Ascending aorta (tissue), 2 donors: ENCODE data around the gene GGPS1. TPM values are rescaled to one million over a fixed set of nuclear protein-coding genes. Genes with fewer than 3 reads are reported as not detected.

ENCODE experiments used
- DNase-seq, 2 donors: peaks; one replicate each; pipeline ENCODE4 v3.0.0-alpha.2; 2019; ENCODE audit warnings: low spot score in 2 of 2
- H3K27ac ChIP-seq, 2 donors: fragments of 200-600 bp; sonication (generic); one replicate each; pipeline ENCODE4 v1.5.1; 2016 to 2017; ENCODE audit warnings: mild to moderate bottlenecking in 1 of 2
- H3K27me3 ChIP-seq: fragments of 200-600 bp; sonication (generic); one replicate; pipeline ENCODE4 v1.5.1; 2017
- H3K36me3 ChIP-seq, 2 donors: fragments of 200-600 bp; sonication (generic); one replicate each; pipeline ENCODE4 v1.5.1; 2016
- H3K4me1 ChIP-seq, 2 donors: fragments of 200-600 bp; sonication (generic); one replicate each; pipeline ENCODE4 v1.5.1; 2016 to 2017; ENCODE audit warnings: mild to moderate bottlenecking in 1 of 2
- H3K4me3 ChIP-seq, 2 donors: fragments of 200-600 bp; sonication (generic); one replicate each; pipeline ENCODE4 v1.5.1; 2016 to 2017; ENCODE audit warnings: mild to moderate bottlenecking in 1 of 2
- H3K9me3 ChIP-seq, 2 donors: fragments of 200-600 bp; sonication (generic); one replicate each; pipeline ENCODE4 v1.5.1; 2016
- intact Hi-C: fragments of 100-400 bp; cut with DNase I; formaldehyde crosslinking; loops from one replicate; pipeline ENCODE4 v1.15.1; 2023
- total RNA-seq: library from RNA; depleted of rRNA; stranded (reverse); fragments of >200 nt; gene quantifications from one replicate; pipeline ENCODE4 v1.1.0, GENCODE V29; 2016
- TF ChIP-seq, protein P1 (sequence below), 3 experiments: fragments of 200-600 bp in 2 of 3; fragments of 450-650 bp in 1 of 3; sonication (generic) in 2 of 3; IDR thresholded peaks; one replicate each; pipeline ENCODE4 v1.5.1; 2016 to 2019; ENCODE audit warnings: antibody characterized with exemption in 3 of 3, mild to moderate bottlenecking in 1 of 3, moderate library complexity in 1 of 3

The GGPS1 gene
- total RNA-seq, 1 donor from 2014 or later: 7.2 TPM

DNA sequence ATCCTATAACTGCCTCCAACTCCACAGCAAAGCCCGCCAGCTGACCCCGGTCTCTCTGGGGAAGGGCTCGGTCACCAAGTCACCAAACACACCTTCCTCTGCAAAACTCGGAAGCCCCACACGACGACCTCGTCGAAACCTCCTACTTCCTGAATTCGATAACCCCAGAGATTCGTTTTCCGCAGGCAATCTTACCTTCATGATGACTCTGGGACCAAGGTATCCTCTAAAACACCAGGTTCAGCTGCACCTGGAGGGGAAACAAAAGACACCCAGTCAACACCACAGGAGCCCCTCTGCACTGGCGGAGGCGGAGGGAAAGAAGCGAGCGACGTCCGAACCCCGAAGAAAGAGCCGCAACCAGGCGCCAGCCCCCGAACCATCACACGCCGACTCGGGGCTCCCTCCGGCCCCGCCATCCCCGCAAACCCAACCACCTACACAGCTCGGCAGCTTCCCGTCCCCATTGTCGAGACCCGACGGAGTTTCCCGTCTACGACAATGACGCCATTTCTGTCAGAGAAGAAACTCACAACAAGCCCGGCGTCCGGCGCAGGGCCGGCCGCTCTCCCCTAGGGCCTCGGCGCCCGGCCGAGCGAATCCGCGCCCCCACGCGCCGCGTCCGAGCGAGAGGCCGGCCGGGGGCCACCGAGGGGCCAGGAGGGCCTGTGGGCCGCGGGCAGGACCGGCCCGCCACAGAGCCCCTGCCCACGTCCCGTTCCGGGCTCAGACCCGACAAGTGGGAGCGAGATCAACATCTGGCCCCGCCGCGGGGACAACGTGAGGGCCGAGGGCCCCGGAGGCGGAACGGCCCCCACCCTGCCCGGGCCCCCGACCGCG is 1.4 kb upstream of the GGPS1 start:
- intact Hi-C loops: loop anchor here (10.0 kb wide), 1 partner anchor 742 kb away; no protein-coding TSS in a partner anchor
- Histone ChIP-seq H3K36me3 (no peaks in the 10 kb centered on the region), H3K4me3 (peak overlapping the region; percentile 66 to 98), H3K27ac (peak overlapping the region; percentile 95 to 100), H3K9me3 (no peaks in the 10 kb centered on the region), H3K4me1 (peaks cover 7 to 43% of the 10 kb centered on the region in 2 donors), H3K27me3 (no peaks in the 10 kb centered on the region)
- DNase-seq: peak in 1 of 2 donors; percentile 70
- TF ChIP-seq, protein P1, sequence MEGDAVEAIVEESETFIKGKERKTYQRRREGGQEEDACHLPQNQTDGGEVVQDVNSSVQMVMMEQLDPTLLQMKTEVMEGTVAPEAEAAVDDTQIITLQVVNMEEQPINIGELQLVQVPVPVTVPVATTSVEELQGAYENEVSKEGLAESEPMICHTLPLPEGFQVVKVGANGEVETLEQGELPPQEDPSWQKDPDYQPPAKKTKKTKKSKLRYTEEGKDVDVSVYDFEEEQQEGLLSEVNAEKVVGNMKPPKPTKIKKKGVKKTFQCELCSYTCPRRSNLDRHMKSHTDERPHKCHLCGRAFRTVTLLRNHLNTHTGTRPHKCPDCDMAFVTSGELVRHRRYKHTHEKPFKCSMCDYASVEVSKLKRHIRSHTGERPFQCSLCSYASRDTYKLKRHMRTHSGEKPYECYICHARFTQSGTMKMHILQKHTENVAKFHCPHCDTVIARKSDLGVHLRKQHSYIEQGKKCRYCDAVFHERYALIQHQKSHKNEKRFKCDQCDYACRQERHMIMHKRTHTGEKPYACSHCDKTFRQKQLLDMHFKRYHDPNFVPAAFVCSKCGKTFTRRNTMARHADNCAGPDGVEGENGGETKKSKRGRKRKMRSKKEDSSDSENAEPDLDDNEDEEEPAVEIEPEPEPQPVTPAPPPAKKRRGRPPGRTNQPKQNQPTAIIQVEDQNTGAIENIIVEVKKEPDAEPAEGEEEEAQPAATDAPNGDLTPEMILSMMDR (IDR thresholded peaks at IDR 0.05): no peak

DNA sequence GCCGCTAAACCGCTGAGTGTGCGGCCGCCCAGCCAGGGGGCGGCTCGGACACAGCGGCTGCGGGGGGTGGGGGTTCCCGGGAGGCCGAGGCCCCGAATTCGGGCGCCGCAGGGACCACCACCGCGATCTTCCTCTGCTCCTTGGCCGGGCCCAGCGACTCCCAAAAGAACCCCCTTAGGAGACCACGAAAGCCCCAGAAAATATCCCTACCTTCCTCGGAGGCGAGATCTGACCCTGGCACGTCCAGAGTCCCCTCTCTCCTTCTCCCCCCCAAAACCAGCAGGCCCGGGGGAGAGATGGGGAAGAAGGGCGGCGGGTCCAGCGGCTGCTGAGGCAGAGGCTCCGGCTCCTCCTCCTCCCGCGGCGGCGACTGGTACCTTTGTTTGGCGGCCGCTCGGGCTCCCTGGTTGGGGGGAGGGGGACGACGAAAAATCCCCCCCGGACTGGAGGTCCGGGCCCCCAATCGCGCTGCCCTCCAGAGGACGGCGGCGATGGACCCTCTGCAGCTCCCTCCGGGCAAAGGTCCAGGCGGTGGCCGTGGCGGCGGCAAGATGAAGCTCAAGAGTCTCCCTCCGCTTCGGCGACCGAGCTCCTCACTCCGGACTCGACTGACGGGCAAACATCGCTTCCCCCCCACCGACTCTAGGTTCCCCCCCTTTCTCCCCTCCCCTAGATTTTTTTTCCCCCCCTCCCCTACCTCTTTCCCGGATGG is 655 bp upstream of the GGPS1 start, which contains the start of gene ARID4B:
TSS of gene ARID4B (minus strand) at position 621 of the 712 bp plus-strand sequence. CDS start 1,260 bp downstream, outside the sequence.
- DNase-seq: no peak
- H3K9me3 ChIP-seq: no peaks in the 10 kb centered on the region
- no peaks in the 10 kb centered on the region for H3K27me3 ChIP-seq
- peak within 1 kb of the TSS; percentile 66 to 98 for H3K4me3 ChIP-seq
- TF ChIP-seq, protein P1 (IDR thresholded peaks at IDR 0.05): no peak
- H3K4me1 ChIP-seq: peaks cover 9 to 43% of the 10 kb centered on the region in 2 donors
- peak within 1 kb of the TSS; percentile 95 to 100 for H3K27ac ChIP-seq
- no peaks in the 10 kb centered on the region for H3K36me3 ChIP-seq
- intact Hi-C loops: loop anchor here (1.0 to 10.0 kb wide), 7 partner anchors 40 to 743 kb away; partner anchors contain the start of genes B3GALNT2, RBM34, TBCE and TOMM20

DNA sequence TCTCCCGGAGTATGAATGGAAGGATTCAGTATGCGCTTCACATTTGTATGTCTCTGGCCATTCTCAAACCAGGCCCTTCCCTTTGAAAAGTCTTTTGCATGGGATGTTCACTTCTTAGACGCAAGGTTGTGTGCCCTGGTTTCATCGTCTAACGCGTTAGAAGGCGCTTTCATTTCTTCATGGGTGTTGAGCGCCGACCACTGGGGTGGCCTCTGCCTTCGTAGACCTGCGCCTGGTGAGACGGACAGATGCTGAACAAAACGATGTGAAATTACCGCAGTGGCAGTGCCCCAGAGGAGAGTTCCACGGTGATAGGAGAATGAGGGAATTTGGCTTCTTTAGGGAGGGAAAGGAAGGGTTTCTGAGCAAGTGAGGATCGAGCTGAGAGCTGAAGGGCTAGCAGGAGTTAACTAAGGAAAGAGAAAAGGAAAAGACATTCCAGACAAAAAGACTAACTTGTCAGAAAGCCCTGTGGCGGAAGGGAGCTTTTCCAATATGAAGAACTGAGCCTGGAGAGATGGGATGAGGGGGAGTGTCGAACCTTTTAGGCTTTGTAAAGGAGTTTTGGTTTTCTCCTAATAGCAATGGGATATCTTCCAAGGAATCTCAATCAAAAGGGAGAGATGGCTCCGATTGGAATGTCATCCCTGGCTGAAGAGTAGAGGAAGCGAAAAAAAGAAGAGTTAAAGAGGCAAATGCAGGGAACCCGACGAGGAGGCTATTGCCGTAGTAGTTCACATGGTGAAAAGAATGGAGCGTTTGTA is 951 bp downstream of the GGPS1 start:
- intact Hi-C loops: loop anchor here (2.0 to 10.0 kb wide), 4 partner anchors 77 to 745 kb away; partner anchors contain the start of gene TOMM20
- no peaks in the 10 kb centered on the region for H3K36me3 ChIP-seq
- H3K9me3 ChIP-seq: no peaks in the 10 kb centered on the region
- H3K4me3 ChIP-seq: peak overlapping the region; percentile 54 to 74
- no peaks in the 10 kb centered on the region for H3K27me3 ChIP-seq
- TF ChIP-seq, protein P1 (IDR thresholded peaks at IDR 0.05): peak in 1 of 3 experiments; percentile 11
- H3K27ac ChIP-seq: peak overlapping the region; percentile 82 to 91
- peak in 1 of 2 donors; percentile 64 for DNase-seq
- peaks cover 9 to 39% of the 10 kb centered on the region in 2 donors for H3K4me1 ChIP-seq

DNA sequence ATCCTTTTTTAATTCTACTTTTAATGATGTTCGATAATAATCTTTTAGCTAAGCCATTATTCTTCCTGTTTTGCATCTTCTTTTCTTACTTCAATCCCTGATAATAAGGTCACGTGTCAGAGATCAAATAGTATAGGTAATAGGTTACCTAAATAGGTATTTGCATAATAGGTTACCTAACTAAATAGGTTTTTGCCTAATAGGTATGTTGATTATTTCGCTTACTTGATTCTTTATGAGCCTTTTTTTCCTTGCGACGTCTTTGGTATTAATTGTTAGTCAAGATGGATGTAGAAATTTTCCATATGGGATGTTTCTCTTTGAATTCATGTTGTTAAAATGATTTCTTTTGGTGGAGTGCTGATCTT is 2.5 kb downstream of the GGPS1 start:
- intact Hi-C loops: no loop called here
- no peak for DNase-seq
- TF ChIP-seq, protein P1 (IDR thresholded peaks at IDR 0.05): no peak
- peaks cover under 1 to 2% of the 10 kb centered on the region in 2 donors for H3K36me3 ChIP-seq
- no peak overlapping the region for H3K27ac ChIP-seq
- peaks cover 9 to 25% of the 10 kb centered on the region in 2 donors for H3K4me1 ChIP-seq
- no peaks in the 10 kb centered on the region for H3K27me3 ChIP-seq
- no peaks in the 10 kb centered on the region for H3K9me3 ChIP-seq
- H3K4me3 ChIP-seq: no peak overlapping the region

GRCh38 chr1:235331401-235331800 is 3.0 kb downstream of the GGPS1 start:
- Histone ChIP-seq H3K4me3 (no peak overlapping the region), H3K27ac (no peak overlapping the region), H3K9me3 (no peaks in the 10 kb centered on the region), H3K4me1 (peaks cover 5 to 21% of the 10 kb centered on the region in 2 donors), H3K27me3 (no peaks in the 10 kb centered on the region), H3K36me3 (peaks cover 5 to 7% of the 10 kb centered on the region in 2 donors)
- intact Hi-C loops: no loop called here
- no peak for DNase-seq
- TF ChIP-seq, protein P1 (IDR thresholded peaks at IDR 0.05): no peak
